Panc1 (cell line): ENCODE measurements around the gene PPM1G.

Experiments used
- POLR2AphosphoS5 ChIP-seq: IDR thresholded peaks from 2 replicates; pipeline ENCODE4 v1.6.1; 2012; ENCODE audit warnings: mild to moderate bottlenecking, low read depth, low read length, moderate library complexity
- TF ChIP-seq, protein P1 (sequence below): fragments of 450-650 bp; IDR thresholded peaks from 2 replicates; pipeline ENCODE4 v1.5.1; 2017; ENCODE audit warnings: mild to moderate bottlenecking

GRCh38 chr2:27448381-27448780 is 39.0 kb upstream of the PPM1G start:
- TF ChIP-seq, protein P1, sequence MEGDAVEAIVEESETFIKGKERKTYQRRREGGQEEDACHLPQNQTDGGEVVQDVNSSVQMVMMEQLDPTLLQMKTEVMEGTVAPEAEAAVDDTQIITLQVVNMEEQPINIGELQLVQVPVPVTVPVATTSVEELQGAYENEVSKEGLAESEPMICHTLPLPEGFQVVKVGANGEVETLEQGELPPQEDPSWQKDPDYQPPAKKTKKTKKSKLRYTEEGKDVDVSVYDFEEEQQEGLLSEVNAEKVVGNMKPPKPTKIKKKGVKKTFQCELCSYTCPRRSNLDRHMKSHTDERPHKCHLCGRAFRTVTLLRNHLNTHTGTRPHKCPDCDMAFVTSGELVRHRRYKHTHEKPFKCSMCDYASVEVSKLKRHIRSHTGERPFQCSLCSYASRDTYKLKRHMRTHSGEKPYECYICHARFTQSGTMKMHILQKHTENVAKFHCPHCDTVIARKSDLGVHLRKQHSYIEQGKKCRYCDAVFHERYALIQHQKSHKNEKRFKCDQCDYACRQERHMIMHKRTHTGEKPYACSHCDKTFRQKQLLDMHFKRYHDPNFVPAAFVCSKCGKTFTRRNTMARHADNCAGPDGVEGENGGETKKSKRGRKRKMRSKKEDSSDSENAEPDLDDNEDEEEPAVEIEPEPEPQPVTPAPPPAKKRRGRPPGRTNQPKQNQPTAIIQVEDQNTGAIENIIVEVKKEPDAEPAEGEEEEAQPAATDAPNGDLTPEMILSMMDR: no peak
- TF ChIP-seq POLR2AphosphoS5: no peak
